Measurements from ENCODE around the gene NMUR2.

DNA sequence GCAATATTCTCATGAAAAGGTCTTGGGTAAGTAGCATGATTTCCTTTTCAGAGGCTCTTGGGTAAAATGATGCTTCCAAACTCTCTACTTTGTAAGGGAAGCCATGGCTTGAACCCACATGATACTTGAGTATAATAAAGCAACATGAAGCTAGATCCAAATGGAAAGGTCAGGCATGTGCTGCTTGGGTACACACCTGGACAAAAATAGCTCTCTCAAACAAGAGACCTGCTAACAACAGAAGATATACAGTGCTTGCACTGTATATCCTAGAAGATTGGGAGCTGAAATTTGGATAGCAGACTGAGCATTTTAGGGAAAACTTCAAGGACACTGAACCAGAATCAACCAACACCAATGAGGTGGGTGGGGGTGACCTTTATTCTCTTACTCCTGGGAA lies 40.2 kb downstream of the NMUR2 start:
- TF ChIP-seq CTCF (conservative IDR thresholded peaks at IDR 0.05; ENCODE audit: low read length): no peak
- no peak for TF ChIP-seq EZH2phosphoT487 (IDR thresholded peaks at IDR 0.05; ENCODE audit: borderline replicate concordance)

Measured in Loucy (cell line).